Psoas muscle (tissue), 8 donors: ENCODE measurements around the gene PTPRD. TPM values are rescaled to one million over a fixed set of nuclear protein-coding genes. Genes with fewer than 3 reads are reported as not detected.

Experiments
- ATAC-seq, 4 donors: fragments of 200-7000 bp; cut with Tn5 transposase; one replicate each; pipeline ENCODE4 v1.9.1; 2020; ENCODE audit warnings: moderate library complexity in 3 of 4, mild to moderate bottlenecking in 2 of 4
- DNase-seq, 2 donors: peaks; one replicate each; pipeline ENCODE4 v3.0.0-alpha.2; 2020
- H3K27ac ChIP-seq: fragments of 200-600 bp; one replicate; pipeline ENCODE4 v1.8.0; 2022
- H3K27me3 ChIP-seq, 3 donors: fragments of 200-600 bp in 1 of 3; one replicate each; pipeline versions ENCODE4 v1.6.1 to v1.8.0; 2013 to 2022; ENCODE audit warnings: low read length in 2 of 3, mild to moderate bottlenecking in 2 of 3, moderate library complexity in 1 of 3; ENCODE audit not compliant: insufficient read depth in 3 of 3
- H3K36me3 ChIP-seq, 2 donors: fragments of 200-600 bp in 1 of 2; one replicate each; pipeline versions ENCODE4 v1.6.1 to v1.8.0; 2013 to 2022; ENCODE audit warnings: low read depth in 1 of 2, mild to moderate bottlenecking in 1 of 2, moderate library complexity in 1 of 2; ENCODE audit not compliant: insufficient read depth in 1 of 2
- H3K4me1 ChIP-seq: fragments of 200-600 bp; one replicate; pipeline ENCODE4 v1.8.0; 2022
- H3K4me3 ChIP-seq: fragments of 200-600 bp; one replicate; pipeline ENCODE4 v1.8.0; 2022; ENCODE audit warnings: mild to moderate bottlenecking
- H3K9me3 ChIP-seq: fragments of 200-600 bp; one replicate; pipeline ENCODE4 v1.8.0; 2022
- CTCF ChIP-seq: fragments of 200-600 bp; IDR thresholded peaks from one replicate; pipeline ENCODE4 v1.8.0; 2022; ENCODE audit warnings: antibody characterized with exemption
- WGBS, 3 donors: extraction: QIAGEN DNeasy Blood & Tissue Kit; methylation state at CpG; one replicate each; pipeline versions ENCODE4 v1.1.6 to v1.1.7; 2013; 5-methylcytosine and 5-hydroxymethylcytosine counted together
- intact Hi-C, 2 donors: fragments of 100-400 bp; cut with DNase I; formaldehyde crosslinking; loops; one replicate each; pipeline versions ENCODE4 v1.11.0 to v1.14.2; 2022
- polyA plus RNA-seq, 3 donors: library from polyadenylated mRNA; stranded (reverse); fragments of 200-250 nt; gene quantifications; one replicate each; pipeline ENCODE4 v1.2.3, GENCODE V29; 2013
- total RNA-seq, 4 donors: library from RNA; stranded (reverse); fragmentation: NEBNext Ultra II Directional in 2 of 4; extraction: Animal tissue kit (Norgen Biotek cat#: 25700) in 2 of 4; gene quantifications; one replicate each; pipeline versions ENCODE4 v1.2.1 to v1.2.4, GENCODE V29; 2021 to 2023
- donor health status: healthy with polysubstance abuse.
- donor health status: DM: no; HTN: no; CAD: no; lungs with moderate emphysema.
- donor health status: Bipolar disorder and iron deficiency.
- donor health status: healthy.
- donor health status: DM: yes; HTN: yes; CAD: no.
- donor health status: DM: no; HTN: no; CAD: no.
- donor health status: DM: no; HTN: no; CAD: no.
- donor health status: DM: yes; HTN: yes; CAD: no.

Gene PTPRD
- total and polyA plus RNA-seq, 7 donors: 0.44 to 3.1 (median 0.91) TPM

GRCh38 chr9:8905731-8906130 lies 1707.1 kb downstream of the PTPRD start:
- intact Hi-C loops: no loop called here
- ATAC-seq (no peak), DNase-seq (no peak)
- Histone ChIP-seq H3K9me3 (no peaks in the 10 kb centered on the region), H3K36me3 (no peaks in the 10 kb centered on the region), H3K27me3 (no peaks in the 10 kb centered on the region), H3K4me1 (no peaks in the 10 kb centered on the region), H3K27ac (no peak overlapping the region), H3K4me3 (no peak overlapping the region)
- 72 to 85% (median 82%) methylated on average over 3 of the region's 3 CpGs for WGBS, 3 donors
- TF ChIP-seq CTCF: no peak

- intact Hi-C loops: no loop called here
- WGBS, 3 donors: 77 to 80% (median 78%) methylated on average over 8 of the region's 8 CpGs
Observed at GRCh38 chr9:8904771-8905515, 1707.9 kb downstream of the PTPRD start.

GRCh38 chr9:8903077-8903476 lies 1709.7 kb downstream of the PTPRD start:
- ATAC-seq: no peak
- Histone ChIP-seq H3K4me3 (no peak overlapping the region), H3K36me3 (no peaks in the 10 kb centered on the region), H3K27me3 (no peaks in the 10 kb centered on the region), H3K27ac (no peak overlapping the region), H3K9me3 (no peaks in the 10 kb centered on the region), H3K4me1 (no peaks in the 10 kb centered on the region)
- 78 to 80% (median 80%) methylated on average over 5 of the region's 5 CpGs for WGBS, 3 donors
- TF ChIP-seq CTCF: no peak
- no peak for DNase-seq
- intact Hi-C loops: no loop called here

More at GRCh38 chr9:8904771-8905515, 1707.9 kb downstream of the PTPRD start:
- Histone ChIP-seq H3K4me1 (no peaks in the 10 kb centered on the region), H3K27ac (no peak overlapping the region), H3K9me3 (no peaks in the 10 kb centered on the region), H3K27me3 (no peaks in the 10 kb centered on the region), H3K36me3 (no peaks in the 10 kb centered on the region), H3K4me3 (no peak overlapping the region)
- TF ChIP-seq CTCF: no peak
- ATAC-seq: no peak
- DNase-seq: no peak

GRCh38 chr9:8901146-8901545 lies 1711.7 kb downstream of the PTPRD start:
- Histone ChIP-seq H3K27ac (no peak overlapping the region), H3K27me3 (no peaks in the 10 kb centered on the region), H3K9me3 (no peaks in the 10 kb centered on the region), H3K4me3 (no peak overlapping the region), H3K4me1 (no peaks in the 10 kb centered on the region), H3K36me3 (no peaks in the 10 kb centered on the region)
- 81 to 83% (median 81%) methylated on average over 2 of the region's 2 CpGs for WGBS, 3 donors
- no peak for TF ChIP-seq CTCF
- DNase-seq (no peak), ATAC-seq (no peak)
- intact Hi-C loops: no loop called here

- Histone ChIP-seq H3K4me3 (no peak overlapping the region), H3K36me3 (no peaks in the 10 kb centered on the region), H3K9me3 (no peaks in the 10 kb centered on the region), H3K27me3 (no peaks in the 10 kb centered on the region), H3K27ac (no peak overlapping the region), H3K4me1 (no peaks in the 10 kb centered on the region)
- TF ChIP-seq CTCF: no peak
- no peak for ATAC-seq
- no peak for DNase-seq
- intact Hi-C loops: no loop called here
- WGBS, 3 donors: 73 to 79% (median 75%) methylated on average over 4 of the region's 4 CpGs
Observed at GRCh38 chr9:8899511-8899910, 1713.3 kb downstream of the PTPRD start.
